Measurements from ENCODE around the gene PGRMC2.
"Not testable (repeated sequence)": the region's sequence is repeated elsewhere in the genome, so short reads cannot be mapped to it uniquely, and the experiment has no call there.

Gene PGRMC2

DNA sequence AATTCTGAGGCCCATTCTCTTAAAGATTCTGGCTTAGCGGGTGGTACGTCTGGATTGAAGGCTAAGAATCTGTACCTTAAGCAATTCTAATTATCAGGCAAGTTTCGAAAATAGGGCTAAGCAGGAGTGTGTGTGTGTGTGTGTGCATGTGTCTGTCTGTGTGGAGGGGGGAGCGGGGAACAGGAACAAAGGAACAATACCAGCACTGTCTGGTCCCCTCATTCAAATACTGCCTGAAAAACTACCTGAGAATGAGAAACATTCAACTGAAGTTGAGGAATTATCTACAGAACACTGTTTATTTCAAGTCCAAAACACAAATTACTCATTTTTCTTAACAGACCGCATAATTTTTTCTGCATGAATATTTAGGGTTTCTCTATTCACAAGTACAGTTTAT, 18.6 kb downstream of the PGRMC2 start:
- no peak for DNase-seq

DNA sequence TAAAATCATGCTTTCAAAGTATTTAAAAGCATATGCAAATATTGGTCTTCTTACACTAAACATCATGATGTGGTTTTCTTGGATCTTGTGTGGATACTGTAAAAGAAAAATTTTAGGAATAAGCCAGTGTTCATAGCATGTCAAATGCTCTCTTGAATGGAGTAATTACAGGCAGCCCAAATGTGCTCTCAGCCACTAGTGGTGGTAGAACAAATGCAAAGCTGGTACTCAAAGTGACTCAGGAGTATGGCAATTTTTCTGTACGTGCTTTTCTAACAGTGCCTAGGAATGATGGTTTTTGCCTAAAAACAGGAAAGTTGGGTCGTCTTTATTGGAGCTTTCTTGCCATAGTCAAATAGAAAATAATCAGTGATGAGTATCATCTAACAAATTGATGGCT, 19.9 kb downstream of the PGRMC2 start:
- DNase-seq: no peak

DNA sequence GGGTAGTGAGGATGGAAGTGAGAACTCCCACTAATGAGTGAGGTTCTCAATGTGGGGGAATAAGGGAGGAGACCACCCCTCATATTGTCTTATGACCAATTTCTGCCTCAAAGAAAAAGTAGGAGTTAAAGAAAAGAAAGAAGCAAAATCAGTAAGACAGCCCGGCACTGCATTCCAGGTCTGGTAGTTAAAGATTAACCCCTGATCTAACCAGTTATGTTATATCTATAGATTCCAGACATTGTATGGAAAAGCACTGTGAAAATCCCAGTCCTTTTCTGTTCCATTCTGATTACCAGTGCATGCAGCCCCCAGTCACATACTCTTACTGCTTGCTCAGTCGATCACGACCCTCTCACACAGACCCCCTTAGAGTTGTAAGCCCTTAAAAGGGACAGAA, 20.4 kb downstream of the PGRMC2 start:
- DNase-seq: not testable (repeated sequence)

DNA sequence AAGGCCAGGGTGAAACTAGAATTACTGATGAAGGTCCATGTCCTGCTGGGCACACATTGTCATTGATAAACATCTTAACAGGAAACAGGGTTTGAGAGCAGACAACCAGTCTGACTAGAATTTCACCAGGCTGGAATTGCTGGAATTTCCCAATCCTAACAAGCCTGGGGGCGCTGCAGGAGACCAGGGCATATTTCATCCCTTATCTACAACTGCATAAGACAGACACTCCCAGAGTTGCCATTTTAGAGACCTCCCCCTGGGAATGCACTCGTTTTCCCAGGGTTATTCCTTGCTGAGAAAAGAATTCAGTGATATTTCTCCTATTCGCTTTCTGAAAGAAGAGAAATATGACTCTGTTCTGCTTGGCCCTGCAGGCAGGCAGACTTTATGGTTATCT, 22.1 kb downstream of the PGRMC2 start:
- not testable (repeated sequence) for DNase-seq

DNA sequence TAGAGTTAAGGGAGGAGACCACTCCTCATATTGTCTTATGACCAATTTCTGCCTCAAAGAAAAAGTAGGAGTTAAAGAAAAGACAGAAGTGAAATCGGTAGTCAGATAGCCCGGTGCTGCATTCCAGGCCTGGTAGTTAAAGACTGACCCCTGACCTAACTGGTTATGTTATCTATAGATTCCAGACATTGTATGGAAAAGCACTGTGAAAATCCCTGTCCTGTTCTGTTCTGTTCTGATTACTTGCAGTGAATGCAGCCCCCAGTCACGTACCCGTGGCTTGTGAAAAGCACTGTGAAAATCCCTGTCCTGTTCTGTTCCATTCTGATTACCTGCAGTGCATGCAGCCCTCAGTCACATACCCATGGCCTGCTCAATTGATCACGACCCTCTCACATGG, 27.7 kb downstream of the PGRMC2 start:
- not testable (repeated sequence) for DNase-seq

DNA sequence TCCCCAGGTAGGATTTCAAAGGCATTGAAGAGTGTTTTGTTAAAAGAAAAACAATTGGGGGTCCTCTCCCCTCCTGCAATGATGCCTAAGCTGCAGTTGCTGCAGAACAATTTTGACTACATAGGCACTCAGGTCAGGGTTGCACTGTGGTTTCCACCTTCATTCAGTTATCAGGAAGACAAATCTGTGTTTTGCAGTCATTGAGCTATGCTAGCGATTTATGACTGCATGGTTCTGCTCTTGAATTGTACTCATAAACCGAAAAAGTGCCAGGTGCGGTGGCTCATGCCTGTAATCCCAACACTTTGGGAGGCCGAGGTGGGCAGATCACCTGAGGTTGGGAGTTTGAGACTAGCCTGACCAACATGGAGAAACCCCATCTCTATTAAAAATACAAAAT, 29.4 kb downstream of the PGRMC2 start:
- DNase-seq: not testable (repeated sequence)

DNA sequence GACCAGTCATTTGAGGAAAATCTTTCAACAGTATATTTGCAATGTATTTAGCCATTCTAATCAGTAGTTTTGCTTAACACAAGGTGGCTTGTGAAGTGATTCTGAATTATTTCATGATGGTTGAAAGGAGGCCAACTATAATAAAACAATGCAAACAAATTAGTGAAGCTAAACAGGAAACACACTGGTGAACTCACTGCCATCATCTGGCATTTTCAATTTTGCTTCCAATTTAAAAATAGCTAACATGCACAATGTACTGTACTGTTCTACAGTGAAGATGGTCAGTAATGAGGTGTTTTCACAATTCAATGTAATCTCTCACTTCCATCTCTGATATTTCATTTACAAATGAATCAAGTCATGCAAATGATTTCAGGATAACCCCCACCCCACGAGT, 31.1 kb downstream of the PGRMC2 start:
- no peak for DNase-seq

DNA sequence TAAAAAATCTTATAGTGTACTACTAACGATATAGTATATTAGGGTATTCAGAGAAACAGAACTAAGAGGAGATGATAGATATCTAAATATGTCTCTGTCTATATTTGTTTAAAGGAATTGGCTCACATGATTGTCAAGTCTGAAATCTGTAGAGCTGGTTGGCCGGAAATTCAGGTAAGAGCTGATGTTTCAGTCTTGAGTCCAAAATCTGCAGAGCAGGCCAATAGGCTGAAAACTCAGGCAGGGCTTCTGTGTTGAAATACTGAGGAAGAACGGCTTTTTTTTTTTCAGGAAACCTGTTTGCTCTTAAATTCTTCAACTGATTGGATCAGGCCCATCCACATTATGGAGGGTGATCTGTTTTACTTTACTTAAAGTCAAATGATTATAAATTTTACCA, 31.7 kb downstream of the PGRMC2 start:
- DNase-seq: no peak

DNA sequence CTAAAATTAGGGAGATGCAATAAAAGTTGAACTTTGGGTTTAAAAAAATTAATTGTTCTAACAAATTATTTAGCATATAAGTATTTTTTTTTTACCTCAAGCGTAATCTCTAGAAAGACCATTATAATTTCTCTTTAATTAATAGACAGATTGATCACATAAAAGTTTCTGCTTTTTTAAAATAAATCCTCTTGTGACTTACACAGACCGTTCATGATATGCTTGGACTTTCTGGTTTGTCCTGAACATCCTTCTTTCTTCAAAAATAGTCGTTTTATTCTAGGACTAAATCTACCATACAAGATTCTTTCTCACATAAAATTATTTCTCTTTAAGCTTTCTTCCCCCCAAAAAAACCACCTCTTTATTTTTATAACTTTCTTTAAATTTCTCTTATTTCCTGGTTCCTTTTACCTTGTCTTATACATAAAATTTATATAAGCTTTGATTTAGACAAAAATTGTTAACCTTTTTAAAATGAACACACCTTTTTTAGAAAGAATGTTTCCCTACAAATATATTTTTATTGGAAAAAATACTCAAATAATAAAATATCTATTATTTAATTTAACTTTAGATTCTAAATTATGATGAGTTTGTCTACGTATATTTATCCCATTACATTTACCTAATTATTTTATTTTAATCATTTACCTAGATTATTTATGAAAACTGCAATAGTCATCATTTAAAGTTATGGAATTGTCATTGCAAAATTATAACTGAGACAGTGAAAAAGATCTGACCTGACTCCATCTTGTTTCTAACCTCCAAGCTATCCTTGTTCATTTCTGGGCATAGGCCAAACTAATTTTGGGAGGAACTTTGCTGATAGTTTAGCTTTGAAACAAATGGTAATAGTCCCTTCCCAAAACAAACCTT, 37.6 kb downstream of the PGRMC2 start:
- DNase-seq: no peak

DNA sequence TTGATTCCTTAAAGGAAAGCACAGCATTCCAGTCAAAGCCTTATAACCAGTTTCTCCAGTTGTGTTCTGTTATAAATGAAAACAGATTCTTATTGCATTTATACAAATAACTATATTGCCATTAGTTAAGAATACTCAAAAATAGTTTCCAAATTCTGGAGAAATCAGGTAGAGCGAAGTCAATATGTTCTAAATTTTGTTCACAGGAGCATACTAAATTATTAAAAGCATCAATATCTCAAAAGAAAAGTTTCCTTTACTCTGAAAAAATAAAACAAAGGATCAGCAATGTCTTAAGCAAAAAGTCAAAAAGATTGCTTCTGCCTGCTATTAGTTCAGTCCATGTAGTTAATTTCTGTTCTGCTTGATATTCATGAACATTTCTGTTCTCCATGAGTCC, 39.7 kb downstream of the PGRMC2 start:
- no peak for DNase-seq

DNA sequence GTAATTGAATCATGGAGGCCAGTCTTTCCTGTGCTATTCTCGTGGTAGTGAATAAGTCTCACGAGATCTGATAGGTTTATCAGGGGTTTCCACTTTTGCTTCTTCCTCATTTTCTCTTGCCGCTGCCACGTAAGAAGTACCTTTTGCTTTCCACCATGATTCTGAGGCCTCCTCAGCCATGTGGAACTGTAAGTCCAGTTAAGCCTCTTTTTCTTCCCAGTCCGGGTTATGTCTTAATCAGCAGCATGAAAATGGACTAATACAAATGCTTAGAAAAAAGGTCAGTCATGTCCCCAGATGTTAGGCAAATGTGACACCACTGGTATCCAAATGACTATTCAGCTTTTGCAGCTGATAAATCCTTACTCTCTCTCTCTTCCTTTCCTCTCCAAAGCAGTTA, 42.2 kb downstream of the PGRMC2 start:
- not testable (repeated sequence) for DNase-seq

DNA sequence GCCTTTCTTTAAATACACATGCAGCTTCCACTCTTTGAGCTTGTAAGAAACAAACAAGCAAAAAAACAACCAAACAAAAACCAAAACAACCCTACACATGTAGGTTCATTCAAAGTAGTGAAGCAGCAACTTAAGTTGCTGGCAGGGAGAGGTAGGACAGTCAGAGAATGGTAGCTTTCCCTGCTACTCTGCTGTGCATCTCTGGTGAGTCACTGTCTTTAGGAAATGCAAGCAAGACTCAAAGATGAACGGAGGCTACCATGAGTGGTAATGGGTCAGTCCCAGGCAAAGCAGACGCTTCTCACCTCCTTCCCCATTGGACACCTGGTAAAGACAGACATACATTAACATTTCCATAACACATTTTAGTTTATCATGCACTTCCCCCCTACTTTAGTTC, 43.2 kb downstream of the PGRMC2 start:
- no peak for DNase-seq

DNA sequence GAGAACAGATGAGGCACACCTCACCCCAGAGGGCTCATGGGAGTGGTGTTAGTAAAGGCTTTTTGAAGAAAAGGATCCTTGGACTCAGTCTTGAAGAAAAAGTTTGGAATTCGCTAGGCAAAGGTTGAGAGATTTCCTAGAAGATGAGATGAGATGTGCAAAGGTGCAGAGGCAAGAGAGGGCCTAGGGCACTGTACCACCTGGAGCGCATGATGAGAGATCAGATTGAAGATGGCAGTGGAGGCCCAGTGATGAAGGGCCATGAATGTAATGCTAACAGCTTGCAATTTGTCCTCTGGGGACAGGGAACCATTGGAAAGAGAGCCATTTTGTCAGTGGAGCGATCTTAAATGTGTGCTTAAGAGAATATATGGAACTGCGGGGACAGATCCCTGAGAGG, 45.0 kb downstream of the PGRMC2 start:
- DNase-seq: no peak

DNA sequence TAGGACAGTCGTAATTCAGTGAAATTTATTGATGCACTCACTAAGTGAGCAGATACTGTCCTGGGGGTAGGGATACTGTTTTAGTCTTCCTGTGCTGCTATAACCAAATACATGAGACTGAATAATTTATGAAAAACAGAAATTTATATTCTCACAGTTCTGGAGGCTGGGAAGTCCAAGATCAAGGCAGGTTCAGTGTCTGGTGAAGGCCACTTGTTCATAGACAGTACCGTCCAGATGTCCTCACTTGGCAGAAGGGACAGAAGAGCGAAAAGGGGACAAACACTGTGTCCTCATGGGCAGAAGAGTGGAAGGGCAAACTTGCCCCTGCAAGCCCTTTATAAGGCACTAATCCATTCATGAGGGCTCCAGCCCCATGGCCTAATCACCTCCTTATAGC, 45.6 kb downstream of the PGRMC2 start:
- DNase-seq: no peak

DNA sequence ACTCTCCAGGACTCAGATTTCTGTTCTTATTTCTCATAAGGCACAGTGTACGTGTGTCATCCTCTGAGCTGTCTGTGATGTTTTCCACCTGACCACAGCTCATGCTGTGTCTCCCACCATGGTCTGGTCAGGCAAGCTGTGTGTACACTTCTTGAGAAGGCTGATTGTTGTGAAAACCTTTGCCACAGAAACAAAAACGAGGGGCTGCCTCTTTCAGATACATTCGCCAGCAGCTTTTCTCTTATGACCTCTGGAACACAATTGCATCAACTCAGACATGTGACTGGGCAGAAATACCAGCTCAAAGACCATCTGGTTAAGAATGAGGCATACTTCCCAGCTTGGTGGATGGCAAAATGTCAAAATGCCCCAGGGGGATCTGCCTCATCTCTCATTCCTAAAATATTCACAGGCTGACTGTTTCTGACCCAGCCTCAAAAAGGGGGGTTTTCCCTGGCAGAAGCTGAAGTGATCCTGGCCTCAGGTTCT, 46.1 kb downstream of the PGRMC2 start:
- no peak for DNase-seq

DNA sequence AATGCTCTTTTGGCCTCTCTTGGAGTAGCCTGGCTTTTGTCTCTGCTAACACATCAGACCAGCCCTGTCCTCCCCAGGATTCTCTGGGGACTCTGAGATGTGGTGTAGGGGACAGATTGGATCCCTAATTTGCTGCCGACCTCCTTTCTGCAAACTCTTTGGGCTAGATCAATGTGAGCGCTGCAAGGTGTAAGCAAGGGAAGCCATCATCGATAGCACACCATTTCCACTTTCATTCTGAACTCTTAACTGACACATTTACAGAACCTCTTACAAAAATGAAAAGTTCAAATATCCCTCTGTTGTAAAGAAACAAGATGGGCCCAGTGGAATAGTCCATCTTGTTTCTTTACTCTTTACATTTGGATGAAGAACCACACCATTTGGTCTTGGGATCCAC, 46.6 kb downstream of the PGRMC2 start:
- no peak for DNase-seq

DNA sequence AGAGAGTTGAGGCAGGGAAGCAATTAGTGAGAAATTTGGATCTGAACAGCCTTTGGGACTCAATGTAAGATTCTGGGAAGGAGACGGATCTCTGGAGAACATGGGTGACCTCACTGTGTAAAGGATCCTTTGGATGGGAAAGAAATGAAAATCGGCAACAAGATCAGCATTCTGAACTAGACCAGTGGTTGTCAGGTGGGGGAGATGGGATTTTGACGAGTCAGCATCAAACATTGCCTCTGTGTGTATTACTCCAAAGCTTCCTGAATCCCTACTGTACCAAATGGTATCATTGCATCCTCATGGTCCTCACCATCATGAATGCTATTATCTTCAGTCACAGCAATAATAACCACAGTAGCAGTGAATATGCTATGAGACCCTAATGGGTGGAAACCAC, 52.8 kb downstream of the PGRMC2 start:
- no peak for DNase-seq

DNA sequence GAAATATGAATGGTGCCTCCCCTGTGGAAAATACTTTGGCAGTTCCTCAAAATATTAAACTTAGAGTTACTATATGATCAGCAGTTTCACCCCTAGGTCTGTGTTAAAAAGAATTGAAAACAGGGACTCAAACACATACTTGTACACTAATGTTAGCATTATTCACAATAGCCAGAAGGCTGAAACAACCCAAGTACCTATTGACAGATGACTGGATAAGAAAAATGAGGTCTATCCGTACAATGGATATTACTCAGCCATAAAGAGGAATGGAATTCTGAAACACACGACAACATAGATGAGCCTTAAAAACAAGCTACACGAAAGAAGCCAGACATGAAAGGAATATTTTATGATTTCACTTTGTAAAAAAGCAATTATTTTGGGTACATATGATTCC, 54.9 kb downstream of the PGRMC2 start:
- no peak for DNase-seq

DNA sequence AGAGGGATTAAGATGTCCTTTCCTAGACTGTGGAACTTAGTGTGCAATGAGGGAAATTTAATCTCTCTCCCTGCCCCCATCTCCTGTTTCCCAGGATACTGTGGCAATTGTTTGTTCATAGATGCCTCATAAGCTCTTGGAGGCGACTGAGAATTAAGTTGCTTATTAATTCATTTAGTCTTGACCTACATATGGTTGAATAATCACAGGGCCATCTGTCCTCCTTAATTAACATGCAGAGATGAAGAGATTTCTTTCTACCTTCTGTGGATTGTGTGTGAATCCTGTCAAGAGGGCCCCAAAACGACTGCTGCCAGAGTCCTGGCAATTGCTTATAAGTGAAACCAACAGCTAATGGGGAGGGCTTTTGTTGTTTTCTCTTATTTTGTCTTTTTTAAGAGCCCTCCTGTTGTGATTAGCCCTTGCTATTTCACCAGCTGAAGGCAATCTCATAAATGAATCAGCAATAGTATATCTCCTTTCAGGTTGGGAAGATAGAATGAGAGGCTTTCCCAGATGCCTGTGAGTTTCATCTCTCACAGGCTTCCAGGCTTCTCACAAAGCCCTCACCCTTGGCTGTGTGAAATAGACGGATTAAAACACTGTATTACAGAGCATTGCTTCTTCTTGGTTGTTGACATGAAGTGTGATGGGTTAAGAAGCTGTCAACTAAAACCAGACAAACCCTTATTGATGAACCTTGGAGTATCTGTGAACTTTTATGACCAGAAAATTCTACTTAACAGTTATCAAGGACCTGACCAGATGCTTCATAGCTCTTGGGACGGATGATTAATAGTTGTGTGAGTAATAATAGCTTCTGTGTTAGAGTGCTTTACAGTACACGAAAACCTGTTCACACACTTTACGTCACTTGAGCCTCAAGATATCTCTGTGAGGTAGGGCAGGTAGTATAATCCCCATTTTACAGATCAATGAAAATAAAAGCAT, 58.5 kb downstream of the PGRMC2 start:
- no peak for DNase-seq

DNA sequence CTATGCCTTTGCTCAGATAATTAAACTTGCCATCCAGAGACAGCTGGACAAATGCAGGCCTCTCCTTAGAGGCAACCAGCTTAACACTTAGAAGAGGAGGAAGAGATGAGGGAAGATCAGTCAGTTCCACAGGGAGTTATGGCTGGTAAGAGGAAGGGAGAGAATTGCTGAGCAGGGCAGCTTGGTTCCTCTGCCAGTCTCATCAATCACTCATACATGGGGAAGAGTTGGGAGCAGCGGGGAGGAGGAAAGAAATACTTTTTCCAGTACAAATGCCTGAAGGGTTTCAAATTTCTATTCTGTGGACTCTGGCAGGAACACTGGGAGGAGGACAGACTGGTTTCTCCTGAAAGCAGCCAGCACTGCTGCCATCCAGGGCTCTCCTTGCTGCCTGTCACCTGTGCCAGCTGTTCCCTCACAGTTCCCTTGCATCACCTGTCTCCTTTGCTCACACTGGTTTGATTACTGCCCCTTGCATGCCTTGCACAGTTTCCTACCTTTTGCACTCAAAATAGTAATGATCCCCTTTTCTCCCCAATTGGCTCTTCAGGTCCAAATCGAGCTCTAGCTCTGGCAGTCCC, 59.5 kb downstream of the PGRMC2 start:
- DNase-seq: no peak

DNA sequence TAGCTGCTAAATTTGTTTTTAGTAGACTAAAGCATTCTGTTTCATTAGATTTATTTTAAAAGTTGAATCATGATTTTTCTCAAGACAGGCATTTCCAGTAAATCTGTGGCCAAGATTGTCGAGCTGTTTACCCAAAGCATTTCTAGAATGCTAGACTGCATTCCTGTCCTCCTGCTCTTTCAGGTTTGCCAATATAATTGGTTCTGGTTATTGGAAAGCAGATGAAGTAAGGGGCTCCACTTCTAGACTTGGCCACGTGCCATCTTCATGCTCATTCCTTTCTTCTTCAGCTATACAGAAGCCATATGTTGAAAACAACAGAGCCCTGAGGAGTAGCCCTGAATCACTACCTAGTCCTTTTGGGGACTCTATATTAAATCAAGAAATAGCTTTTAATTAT, 62.5 kb downstream of the PGRMC2 start:
- DNase-seq: no peak

DNA sequence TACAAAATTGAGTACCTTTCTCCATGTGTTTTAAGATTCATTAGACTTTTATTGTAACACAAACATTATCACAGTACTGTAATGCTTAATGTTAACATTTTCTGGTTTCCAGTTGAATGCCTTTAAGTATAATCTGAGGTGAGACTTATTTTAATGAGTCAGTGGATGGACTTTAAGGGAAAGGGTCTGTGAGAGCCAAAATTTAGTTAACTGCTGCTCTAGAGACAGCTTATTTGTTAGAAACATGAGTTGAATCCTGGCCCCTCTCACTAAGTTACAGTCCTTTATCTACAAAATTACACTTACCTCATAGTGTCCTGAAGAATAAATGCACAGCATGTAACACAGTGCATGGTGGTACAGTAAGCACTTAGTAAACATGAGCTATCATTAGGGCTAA, 66.0 kb downstream of the PGRMC2 start:
- no peak for DNase-seq
